Measurements from ENCODE around the gene DCLRE1C. TPM values are rescaled to one million over a fixed set of nuclear protein-coding genes. Genes with fewer than 3 reads are reported as not detected.
A peak's percentile ranks its signal among the peaks of the same experiment; 100 is the strongest.

DCLRE1C gene
- polyA plus RNA-seq, 2 of the 4 experiments (the other 2 are of a cell fraction) = 4.6 to 8.3 TPM

DNA sequence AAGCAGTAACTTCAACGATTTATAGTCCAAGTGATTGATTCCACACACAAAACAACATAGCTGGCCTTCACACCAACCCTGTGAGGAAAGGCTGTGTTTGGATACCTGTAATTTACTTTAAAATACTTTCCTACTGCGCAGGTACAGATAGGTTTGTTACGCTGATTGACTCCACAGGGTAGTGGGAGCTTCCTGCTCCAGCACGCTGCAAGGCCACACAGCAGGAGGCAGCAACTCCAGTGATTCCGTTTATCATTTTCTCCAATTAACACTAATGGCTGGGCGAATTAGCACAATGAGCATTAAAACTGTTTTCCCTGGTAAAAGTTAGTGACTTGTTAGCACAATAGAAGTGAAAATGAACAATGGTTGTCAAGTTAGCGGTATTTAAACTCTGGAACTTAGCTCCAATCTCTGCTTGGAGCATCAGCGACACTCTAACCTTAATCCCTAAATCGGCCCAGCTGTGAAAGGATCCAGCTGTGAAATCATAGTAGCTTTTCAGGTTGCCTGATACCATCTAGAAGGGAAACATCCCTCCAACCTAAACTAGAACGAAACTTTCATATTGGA, 959 bp downstream of the DCLRE1C start:
- DNase-seq (ENCODE audit: low read depth in 1 of 2, low spot score in 1 of 2) = no peak
- 54% methylated on average over 10 of the region's 10 CpGs for WGBS (ENCODE audit: missing lambda C conversion rate)

DNA sequence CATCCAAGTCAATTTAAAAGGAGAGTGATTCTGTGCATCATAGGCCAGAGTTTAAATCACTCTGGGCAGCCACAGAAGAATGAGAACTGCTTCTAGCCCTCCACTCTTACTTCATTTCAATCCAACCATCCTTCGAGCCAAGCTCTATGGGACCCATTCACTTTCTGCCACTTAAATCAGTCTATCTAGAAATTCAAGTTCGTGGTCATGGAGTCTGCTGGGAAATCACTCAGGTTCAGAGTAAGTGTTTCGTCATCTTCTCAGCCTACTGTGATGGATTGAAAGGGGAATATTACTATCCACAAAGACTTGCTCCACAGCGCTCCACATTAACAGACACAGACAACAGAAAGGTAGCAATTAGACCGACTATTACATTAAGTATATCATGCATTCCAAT, 4.6 kb downstream of the DCLRE1C start:
- no peak for ATAC-seq
- WGBS (ENCODE audit: missing lambda C conversion rate) = 96% methylated on average over 5 of the region's 5 CpGs
- H3K27ac ChIP-seq = no peak overlapping the region
- H3K4me3 ChIP-seq = no peak overlapping the region
- ChIA-PET CTCF (interaction anchor here (0.9 kb wide), 1 partner anchor 23 kb away, joined by 3 read pairs; no protein-coding TSS in a partner anchor), POLR2A (no interaction called here)
- no peak for FAIRE-seq
- DNase-seq (ENCODE audit: low read depth in 1 of 2, low spot score in 1 of 2) = no peak
- no peak overlapping the region for H3K4me2 ChIP-seq
- no peaks in the 10 kb centered on the region for H3K9me3 ChIP-seq
- H3K4me1 ChIP-seq = peaks cover 11% of the 10 kb centered on the region
- TF ChIP-seq RFX5 (IDR thresholded peaks at IDR 0.05) (no peak), JUNB (IDR thresholded peaks at IDR 0.05) (no peak), HEYL (CRISPR knock-in tag; IDR thresholded peaks at IDR 0.05) (no peak), EHF (CRISPR knock-in tag; IDR thresholded peaks at IDR 0.05) (no peak), CBX8 (IDR thresholded peaks at IDR 0.05) (no peak), GATA3 (IDR thresholded peaks at IDR 0.05; ENCODE audit: borderline replicate concordance) (no peak), NR3C1 (IDR thresholded peaks at IDR 0.05) (no peak), PBX3 (IDR thresholded peaks at IDR 0.05) (no peak), EHMT2 (IDR thresholded peaks at IDR 0.05; ENCODE audit: low read depth) (no peak), SREBF2 (IDR thresholded peaks at IDR 0.05) (no peak), CEBPB (IDR thresholded peaks at IDR 0.05) (no peak), RCOR1 (IDR thresholded peaks at IDR 0.05; ENCODE audit: low read depth, low read length) (no peak), ZSCAN20 (CRISPR knock-in tag; IDR thresholded peaks at IDR 0.05) (no peak), JUN (IDR thresholded peaks at IDR 0.05) (no peak), RNF2 (IDR thresholded peaks at IDR 0.05; ENCODE audit: borderline replicate concordance, low read depth) (no peak)
- TF ChIP-seq, protein P1, sequence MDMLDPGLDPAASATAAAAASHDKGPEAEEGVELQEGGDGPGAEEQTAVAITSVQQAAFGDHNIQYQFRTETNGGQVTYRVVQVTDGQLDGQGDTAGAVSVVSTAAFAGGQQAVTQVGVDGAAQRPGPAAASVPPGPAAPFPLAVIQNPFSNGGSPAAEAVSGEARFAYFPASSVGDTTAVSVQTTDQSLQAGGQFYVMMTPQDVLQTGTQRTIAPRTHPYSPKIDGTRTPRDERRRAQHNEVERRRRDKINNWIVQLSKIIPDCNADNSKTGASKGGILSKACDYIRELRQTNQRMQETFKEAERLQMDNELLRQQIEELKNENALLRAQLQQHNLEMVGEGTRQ (IDR thresholded peaks at IDR 0.05) = no peak
- TF ChIP-seq, protein P2, sequence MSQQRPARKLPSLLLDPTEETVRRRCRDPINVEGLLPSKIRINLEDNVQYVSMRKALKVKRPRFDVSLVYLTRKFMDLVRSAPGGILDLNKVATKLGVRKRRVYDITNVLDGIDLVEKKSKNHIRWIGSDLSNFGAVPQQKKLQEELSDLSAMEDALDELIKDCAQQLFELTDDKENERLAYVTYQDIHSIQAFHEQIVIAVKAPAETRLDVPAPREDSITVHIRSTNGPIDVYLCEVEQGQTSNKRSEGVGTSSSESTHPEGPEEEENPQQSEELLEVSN (IDR thresholded peaks at IDR 0.05; ENCODE audit: borderline replicate concordance, low read depth) = no peak
- TF ChIP-seq, protein P3, sequence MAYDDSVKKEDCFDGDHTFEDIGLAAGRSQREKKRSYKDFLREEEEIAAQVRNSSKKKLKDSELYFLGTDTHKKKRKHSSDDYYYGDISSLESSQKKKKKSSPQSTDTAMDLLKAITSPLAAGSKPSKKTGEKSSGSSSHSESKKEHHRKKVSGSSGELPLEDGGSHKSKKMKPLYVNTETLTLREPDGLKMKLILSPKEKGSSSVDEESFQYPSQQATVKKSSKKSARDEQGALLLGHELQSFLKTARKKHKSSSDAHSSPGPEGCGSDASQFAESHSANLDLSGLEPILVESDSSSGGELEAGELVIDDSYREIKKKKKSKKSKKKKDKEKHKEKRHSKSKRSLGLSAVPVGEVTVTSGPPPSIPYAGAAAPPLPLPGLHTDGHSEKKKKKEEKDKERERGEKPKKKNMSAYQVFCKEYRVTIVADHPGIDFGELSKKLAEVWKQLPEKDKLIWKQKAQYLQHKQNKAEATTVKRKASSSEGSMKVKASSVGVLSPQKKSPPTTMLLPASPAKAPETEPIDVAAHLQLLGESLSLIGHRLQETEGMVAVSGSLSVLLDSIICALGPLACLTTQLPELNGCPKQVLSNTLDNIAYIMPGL (CRISPR knock-in tag; IDR thresholded peaks at IDR 0.05; ENCODE audit: borderline replicate concordance) = no peak
- TF ChIP-seq, protein P4, sequence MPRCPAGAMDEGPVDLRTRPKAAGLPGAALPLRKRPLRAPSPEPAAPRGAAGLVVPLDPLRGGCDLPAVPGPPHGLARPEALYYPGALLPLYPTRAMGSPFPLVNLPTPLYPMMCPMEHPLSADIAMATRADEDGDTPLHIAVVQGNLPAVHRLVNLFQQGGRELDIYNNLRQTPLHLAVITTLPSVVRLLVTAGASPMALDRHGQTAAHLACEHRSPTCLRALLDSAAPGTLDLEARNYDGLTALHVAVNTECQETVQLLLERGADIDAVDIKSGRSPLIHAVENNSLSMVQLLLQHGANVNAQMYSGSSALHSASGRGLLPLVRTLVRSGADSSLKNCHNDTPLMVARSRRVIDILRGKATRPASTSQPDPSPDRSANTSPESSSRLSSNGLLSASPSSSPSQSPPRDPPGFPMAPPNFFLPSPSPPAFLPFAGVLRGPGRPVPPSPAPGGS (IDR thresholded peaks at IDR 0.05) = no peak

More for the DNA sequence above, 959 bp downstream of the DCLRE1C start:
- peak overlapping the region; percentile 75 for H3K4me3 ChIP-seq
- peak overlapping the region; percentile 84 to 92 for H3K27ac ChIP-seq
- FAIRE-seq (no peak), ATAC-seq (no peak)
- H3K4me1 ChIP-seq = peaks cover 16% of the 10 kb centered on the region
- H3K9me3 ChIP-seq = no peaks in the 10 kb centered on the region
- peak overlapping the region; percentile 88 for H3K4me2 ChIP-seq
- CTCF ChIA-PET = interaction anchor here (0.7 to 2.0 kb wide), 5 partner anchors 19 to 1237 kb away, joined by 3 to 7 read pairs (median 3); no protein-coding TSS in a partner anchor
- TF ChIP-seq, protein P5, sequence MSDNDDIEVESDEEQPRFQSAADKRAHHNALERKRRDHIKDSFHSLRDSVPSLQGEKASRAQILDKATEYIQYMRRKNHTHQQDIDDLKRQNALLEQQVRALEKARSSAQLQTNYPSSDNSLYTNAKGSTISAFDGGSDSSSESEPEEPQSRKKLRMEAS (IDR thresholded peaks at IDR 0.05) = no peak
- TF ChIP-seq JUN (IDR thresholded peaks at IDR 0.05) = no peak
- TF ChIP-seq TP53 (CRISPR knock-in tag; IDR thresholded peaks at IDR 0.05) = no peak
- TF ChIP-seq MAFK (IDR thresholded peaks at IDR 0.05; ENCODE audit: partially characterized antibody) = no peak
- no peak for TF ChIP-seq ZFP36 (IDR thresholded peaks at IDR 0.05; ENCODE audit: borderline replicate concordance, partially characterized antibody)
- no peak for TF ChIP-seq EHMT2 (IDR thresholded peaks at IDR 0.05; ENCODE audit: low read depth)
- no peak for TF ChIP-seq HDAC2 (IDR thresholded peaks at IDR 0.05)
- no peak for TF ChIP-seq RAD21 (conservative IDR thresholded peaks at IDR 0.05 in 1 of 2, IDR thresholded peaks at IDR 0.05 in 1 of 2)
- TF ChIP-seq, protein P3 (CRISPR knock-in tag; IDR thresholded peaks at IDR 0.05; ENCODE audit: borderline replicate concordance) = no peak
- no peak for TF ChIP-seq EHF (CRISPR knock-in tag; IDR thresholded peaks at IDR 0.05)
- no peak for TF ChIP-seq MYC (IDR thresholded peaks at IDR 0.05; ENCODE audit: borderline replicate concordance, low read length)
- no peak for TF ChIP-seq ZNF302 (CRISPR knock-in tag; IDR thresholded peaks at IDR 0.05)
- TF ChIP-seq FOSB (CRISPR knock-in tag; IDR thresholded peaks at IDR 0.05) = no peak
- no peak for TF ChIP-seq PHF8 (IDR thresholded peaks at IDR 0.05; ENCODE audit: borderline replicate concordance, low read depth)
- no peak for TF ChIP-seq TFCP2L1 (CRISPR knock-in tag; IDR thresholded peaks at IDR 0.05)
- TF ChIP-seq CEBPB (IDR thresholded peaks at IDR 0.05) = no peak
- no peak for TF ChIP-seq ZC3H11A (IDR thresholded peaks at IDR 0.05)
- TF ChIP-seq POLR2AphosphoS2 (conservative IDR thresholded peaks at IDR 0.05; ENCODE audit: low read length) = no peak
- POLR2A ChIA-PET = interaction anchor here (1.0 to 2.4 kb wide), 3 partner anchors 21 to 115 kb away, joined by 3 to 13 read pairs (median 7); partner anchors contain the start of genes CDNF, HSPA14, MSANTD7 and SUV39H2

Measured in A549 (cell line).